GM18907 (cell line): ENCODE data around the gene HMCN2.

Experiments used
- ATAC-seq: cut with Tn5 transposase; IDR thresholded peaks from one replicate; pipeline ENCODE4 v1.9.1; 2021; ENCODE audit warnings: mild to moderate bottlenecking, moderate library complexity; ENCODE audit not compliant: unreplicated experiment

HMCN2 gene

GRCh38 chr9:130445268-130445983, 179.9 kb downstream of the HMCN2 start:
- ATAC-seq = no peak

- ATAC-seq = no peak
These were observed 180.7 kb downstream of the HMCN2 start for GRCh38 chr9:130446101-130446861.

GRCh38 chr9:130447193-130447816, 181.7 kb downstream of the HMCN2 start:
- no peak for ATAC-seq

- ATAC-seq = no peak
These were observed 182.6 kb downstream of the HMCN2 start for GRCh38 chr9:130448035-130448624.

GRCh38 chr9:130448771-130449603, 183.4 kb downstream of the HMCN2 start:
- no peak for ATAC-seq

GRCh38 chr9:130450344-130451003, 184.9 kb downstream of the HMCN2 start:
- ATAC-seq = no peak

- no peak for ATAC-seq
These were observed 185.4 kb downstream of the HMCN2 start for GRCh38 chr9:130451004-130451390.

- no peak for ATAC-seq
These were observed 186.2 kb downstream of the HMCN2 start for GRCh38 chr9:130451509-130452388.

- ATAC-seq = no peak
These were observed 187.3 kb downstream of the HMCN2 start for GRCh38 chr9:130452835-130453234.

GRCh38 chr9:130453487-130453886, 187.9 kb downstream of the HMCN2 start:
- no peak for ATAC-seq

- no peak for ATAC-seq
These were observed 188.7 kb downstream of the HMCN2 start for GRCh38 chr9:130454096-130454811.

- no peak for ATAC-seq
These were observed 189.3 kb downstream of the HMCN2 start for GRCh38 chr9:130454812-130455325.

GRCh38 chr9:130458027-130458803, 192.7 kb downstream of the HMCN2 start:
- no peak for ATAC-seq

GRCh38 chr9:130458804-130459067, 193.2 kb downstream of the HMCN2 start:
- ATAC-seq = no peak

- no peak for ATAC-seq
These were observed 193.6 kb downstream of the HMCN2 start for GRCh38 chr9:130459151-130459550.

- ATAC-seq = no peak
These were observed 194.5 kb downstream of the HMCN2 start for GRCh38 chr9:130459941-130460669.

- ATAC-seq = no peak
These were observed 195.7 kb downstream of the HMCN2 start for GRCh38 chr9:130461218-130461630.
